ENCODE measurements around the gene GMDS. TPM values are rescaled to one million over a fixed set of nuclear protein-coding genes. Genes with fewer than 3 reads are reported as not detected.

The GMDS gene
- polyA plus RNA-seq, 1 of the 3 experiments (the other 2 are of a cell fraction) = 12.3 TPM

GRCh38 chr6:1966713-1967112 is 278.7 kb downstream of the GMDS start:
- H4K20me1 ChIP-seq (ENCODE audit: insufficient read depth) = no peaks in the 10 kb centered on the region
- no peak overlapping the region for H3K27ac ChIP-seq (ENCODE audit: low read depth in 2 of 2, low read length in 1 of 2)
- WGBS (ENCODE audit: low lambda C conversion rate) = 89% methylated on average over 5 of the region's 5 CpGs
- no peaks in the 10 kb centered on the region for H3K9me2 ChIP-seq
- no peak for TF ChIP-seq PBX3 (IDR thresholded peaks at IDR 0.05)
- no peak for TF ChIP-seq RXRA (IDR thresholded peaks at IDR 0.05; ENCODE audit: borderline replicate concordance, low read depth)
- TF ChIP-seq, protein P1, sequence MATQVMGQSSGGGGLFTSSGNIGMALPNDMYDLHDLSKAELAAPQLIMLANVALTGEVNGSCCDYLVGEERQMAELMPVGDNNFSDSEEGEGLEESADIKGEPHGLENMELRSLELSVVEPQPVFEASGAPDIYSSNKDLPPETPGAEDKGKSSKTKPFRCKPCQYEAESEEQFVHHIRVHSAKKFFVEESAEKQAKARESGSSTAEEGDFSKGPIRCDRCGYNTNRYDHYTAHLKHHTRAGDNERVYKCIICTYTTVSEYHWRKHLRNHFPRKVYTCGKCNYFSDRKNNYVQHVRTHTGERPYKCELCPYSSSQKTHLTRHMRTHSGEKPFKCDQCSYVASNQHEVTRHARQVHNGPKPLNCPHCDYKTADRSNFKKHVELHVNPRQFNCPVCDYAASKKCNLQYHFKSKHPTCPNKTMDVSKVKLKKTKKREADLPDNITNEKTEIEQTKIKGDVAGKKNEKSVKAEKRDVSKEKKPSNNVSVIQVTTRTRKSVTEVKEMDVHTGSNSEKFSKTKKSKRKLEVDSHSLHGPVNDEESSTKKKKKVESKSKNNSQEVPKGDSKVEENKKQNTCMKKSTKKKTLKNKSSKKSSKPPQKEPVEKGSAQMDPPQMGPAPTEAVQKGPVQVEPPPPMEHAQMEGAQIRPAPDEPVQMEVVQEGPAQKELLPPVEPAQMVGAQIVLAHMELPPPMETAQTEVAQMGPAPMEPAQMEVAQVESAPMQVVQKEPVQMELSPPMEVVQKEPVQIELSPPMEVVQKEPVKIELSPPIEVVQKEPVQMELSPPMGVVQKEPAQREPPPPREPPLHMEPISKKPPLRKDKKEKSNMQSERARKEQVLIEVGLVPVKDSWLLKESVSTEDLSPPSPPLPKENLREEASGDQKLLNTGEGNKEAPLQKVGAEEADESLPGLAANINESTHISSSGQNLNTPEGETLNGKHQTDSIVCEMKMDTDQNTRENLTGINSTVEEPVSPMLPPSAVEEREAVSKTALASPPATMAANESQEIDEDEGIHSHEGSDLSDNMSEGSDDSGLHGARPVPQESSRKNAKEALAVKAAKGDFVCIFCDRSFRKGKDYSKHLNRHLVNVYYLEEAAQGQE (IDR thresholded peaks at IDR 0.05; ENCODE audit: low read depth, low read length) = no peak
- TF ChIP-seq USF2 (IDR thresholded peaks at IDR 0.05; ENCODE audit: borderline replicate concordance, low read depth, low read length) = no peak
- no peak for TF ChIP-seq POLR2AphosphoS5 (IDR thresholded peaks at IDR 0.05; ENCODE audit: low read depth, low read length)
- TF ChIP-seq MAX (IDR thresholded peaks at IDR 0.05; ENCODE audit: low read depth) = no peak
- TF ChIP-seq RFX5 (IDR thresholded peaks at IDR 0.05; ENCODE audit: low read length) = no peak
- TF ChIP-seq NRF1 (IDR thresholded peaks at IDR 0.05; ENCODE audit: low read depth, low read length) = no peak
- no peak for TF ChIP-seq JUND (IDR thresholded peaks at IDR 0.05)
- TF ChIP-seq MXI1 (IDR thresholded peaks at IDR 0.05; ENCODE audit: low read depth, low read length) = no peak
- TF ChIP-seq FOXM1 (IDR thresholded peaks at IDR 0.05; ENCODE audit: low read depth) = no peak
- TF ChIP-seq GABPA (IDR thresholded peaks at IDR 0.05; ENCODE audit: low read depth) = no peak
- no peak for TF ChIP-seq FOSL2 (IDR thresholded peaks at IDR 0.05; ENCODE audit: borderline replicate concordance, low read depth)
- no peak for TF ChIP-seq MEF2A (IDR thresholded peaks at IDR 0.05; ENCODE audit: borderline replicate concordance, low read depth)
- no peak for TF ChIP-seq TAF1 (IDR thresholded peaks at IDR 0.05; ENCODE audit: borderline replicate concordance, low read depth, low read length)
- TF ChIP-seq ELF1 (IDR thresholded peaks at IDR 0.05) = no peak
- no peak for TF ChIP-seq FOXJ3 (CRISPR knock-in tag; IDR thresholded peaks at IDR 0.05)
- TF ChIP-seq TEAD4 (IDR thresholded peaks at IDR 0.05; ENCODE audit: borderline replicate concordance, insufficient read depth) = no peak
- H3K36me3 ChIP-seq (replicated peaks in 1 of 2; ENCODE audit: control insufficient read depth in 1 of 2, insufficient read depth in 2 of 2, low read length in 1 of 2) = no peaks in the 10 kb centered on the region
- no peak overlapping the region for H3K4me3 ChIP-seq (ENCODE audit: low read depth in 2 of 2, low read length in 1 of 2)
- H3K9me3 ChIP-seq = no peaks in the 10 kb centered on the region
- no peak overlapping the region for H2AFZ ChIP-seq (ENCODE audit: low read depth)
- H3K79me2 ChIP-seq (ENCODE audit: insufficient read depth) = no peaks in the 10 kb centered on the region
- ChIA-PET CTCF (interaction anchor here (1.3 kb wide), 1 partner anchor 23 kb away, joined by 3 read pairs; no protein-coding TSS in a partner anchor), POLR2A (no interaction called here)
- no peaks in the 10 kb centered on the region for H3K27me3 ChIP-seq (ENCODE audit: insufficient read depth)
- H3K4me1 ChIP-seq (ENCODE audit: control insufficient read depth in 1 of 2, insufficient read depth in 2 of 2, low read depth in 1 of 2, low read length in 1 of 2) = peaks cover 4 to 10% of the 10 kb centered on the region in 2 experiments; a peak in 2 of 4 replicates
- no peaks in the 10 kb centered on the region for H3F3A ChIP-seq (replicated peaks; ENCODE audit: insufficient read depth)
- no peak overlapping the region for H3K4me2 ChIP-seq
- DNase-seq = no peak
- H3K9ac ChIP-seq = no peak overlapping the region

All from SK-N-SH (cell line).